CD14-positive monocyte (primary cell): ENCODE data around the gene TRPM8. TPM values are rescaled to one million over a fixed set of nuclear protein-coding genes. Genes with fewer than 3 reads are reported as not detected.
"Not testable (repeated sequence)": the region's sequence is repeated elsewhere in the genome, so short reads cannot be mapped to it uniquely, and the experiment has no call there.

Experiments
- DNase-seq, 3 donors: peaks; one replicate each; pipeline ENCODE4 v3.0.0-alpha.2; 2011 to 2022
- H2AFZ ChIP-seq: 2 replicates; pipeline ENCODE4 v1.6.0; 2012; ENCODE audit warnings: mild to moderate bottlenecking, low read depth, low read length, inconsistent platforms; ENCODE audit not compliant: insufficient read depth, poor library complexity, severe bottlenecking
- H3K27ac ChIP-seq, 2 donors: 1 replicate in 1 of 2; 2 replicates in 1 of 2; pipeline ENCODE4 v1.5.1; 2012 to 2013; ENCODE audit warnings: low read length in 2 of 2, control low read depth in 1 of 2, inconsistent platforms in 1 of 2, low read depth in 1 of 2, mild to moderate bottlenecking in 1 of 2
- H3K27me3 ChIP-seq, 2 donors: one replicate each; pipeline versions ENCODE4 v1.6.0 to v1.6.1; 2011 to 2013; ENCODE audit warnings: low read length in 2 of 2; ENCODE audit not compliant: control insufficient read depth in 2 of 2, insufficient read depth in 2 of 2
- H3K36me3 ChIP-seq, 2 donors: replicated peaks in 1 of 2; 1 replicate in 1 of 2; 2 replicates in 1 of 2; pipeline versions ENCODE4 v1.5.1 to v1.6.1; 2012 to 2013; ENCODE audit warnings: low read length in 2 of 2, control low read depth in 1 of 2, inconsistent platforms in 1 of 2, mild to moderate bottlenecking in 1 of 2; ENCODE audit not compliant: insufficient read depth in 2 of 2, control insufficient read depth in 1 of 2
- H3K4me1 ChIP-seq, 2 donors: 1 replicate in 1 of 2; 2 replicates in 1 of 2; pipeline versions ENCODE4 v1.5.1 to v1.6.1; 2012 to 2013; ENCODE audit warnings: low read length in 2 of 2, control low read depth in 1 of 2, inconsistent platforms in 1 of 2, mild to moderate bottlenecking in 1 of 2, moderate library complexity in 1 of 2; ENCODE audit not compliant: insufficient read depth in 2 of 2, control insufficient read depth in 1 of 2
- H3K4me2 ChIP-seq: replicated peaks from 2 replicates; pipeline ENCODE3; 2012; ENCODE audit warnings: low read length, moderate library complexity, mild to moderate bottlenecking; ENCODE audit not compliant: poor library complexity, severe bottlenecking; ENCODE audit errors: extremely low read depth
- H3K4me3 ChIP-seq, 3 experiments: fragments of 200-600 bp in 1 of 3; sonication (generic) in 1 of 3; replicated peaks in 1 of 3; 1 replicate in 2 of 3; 2 replicates in 1 of 3; pipeline ENCODE4 v1.5.1; 2011 to 2013; ENCODE audit warnings: low read length in 3 of 3, mild to moderate bottlenecking in 3 of 3, control low read depth in 2 of 3, low read depth in 2 of 3, inconsistent platforms in 1 of 3, moderate library complexity in 1 of 3
- H3K79me2 ChIP-seq: 2 replicates; pipeline ENCODE4 v1.6.0; 2012; ENCODE audit warnings: mild to moderate bottlenecking, control low read depth, inconsistent platforms, low read length, moderate library complexity; ENCODE audit not compliant: insufficient read depth
- H3K9ac ChIP-seq: 2 replicates; pipeline ENCODE4 v1.6.0; 2017; ENCODE audit warnings: low read length, mild to moderate bottlenecking; ENCODE audit not compliant: insufficient read depth, poor library complexity, severe bottlenecking
- H3K9me3 ChIP-seq, 2 donors: replicated peaks in 1 of 2; 1 replicate in 1 of 2; 2 replicates in 1 of 2; pipeline versions ENCODE4 v1.5.1 to v1.6.1; 2012 to 2013; ENCODE audit warnings: low read length in 2 of 2, control low read depth in 1 of 2; ENCODE audit not compliant: control insufficient read depth in 1 of 2, insufficient read depth in 1 of 2
- H4K20me1 ChIP-seq: 2 replicates; pipeline ENCODE4 v1.6.0; 2012; ENCODE audit warnings: mild to moderate bottlenecking, low read length, control low read depth, moderate library complexity; ENCODE audit not compliant: insufficient read depth
- H3K27ac Mint-ChIP-seq, 7 donors: one replicate each; pipeline ENCODE4 v1.8.0; 2020; ENCODE audit warnings: mild to moderate bottlenecking in 7 of 7, mixed read lengths in 7 of 7, moderate library complexity in 6 of 7, inconsistent platforms in 2 of 7
- H3K27me3 Mint-ChIP-seq, 3 donors: one replicate each; pipeline ENCODE4 v1.8.0; 2021 to 2022; ENCODE audit warnings: low read depth in 3 of 3, mild to moderate bottlenecking in 3 of 3, mixed read lengths in 3 of 3, moderate library complexity in 3 of 3, inconsistent platforms in 1 of 3
- H3K36me3 Mint-ChIP-seq, 2 donors: one replicate each; pipeline ENCODE4 v1.8.0; 2020; ENCODE audit warnings: mixed read lengths in 2 of 2, inconsistent platforms in 1 of 2, mild to moderate bottlenecking in 1 of 2
- H3K4me1 Mint-ChIP-seq: one replicate; pipeline ENCODE4 v1.8.0; 2020; ENCODE audit warnings: mild to moderate bottlenecking, mixed read lengths
- H3K4me3 Mint-ChIP-seq, 2 donors: one replicate each; pipeline ENCODE4 v1.8.0; 2020; ENCODE audit warnings: mild to moderate bottlenecking in 2 of 2, mixed read lengths in 2 of 2, moderate library complexity in 1 of 2
- H3K9me3 Mint-ChIP-seq, 7 donors: one replicate each; pipeline ENCODE4 v1.8.0; 2020 to 2022; ENCODE audit warnings: mixed read lengths in 7 of 7, mild to moderate bottlenecking in 6 of 7, moderate library complexity in 6 of 7, inconsistent platforms in 2 of 7
- CTCF ChIP-seq: fragments of 200-600 bp; IDR thresholded peaks from one replicate; pipeline ENCODE4 v1.8.0; 2022; ENCODE audit warnings: antibody characterized with exemption, mild to moderate bottlenecking
- WGBS: methylation state at CpG from one replicate; pipeline ENCODE4 v1.1.5; 2013; ENCODE audit warnings: missing lambda C conversion rate; ENCODE audit not compliant: insufficient coverage; 5-methylcytosine and 5-hydroxymethylcytosine counted together
- intact Hi-C, 2 donors: fragments of 100-400 bp; cut with micrococcal nuclease; formaldehyde crosslinking; loops; one replicate each; pipeline versions ENCODE4 v1.15.0 to v1.15.1; 2023
- polyA plus RNA-seq, 3 donors: library from polyadenylated mRNA; depleted of rRNA in 1 of 3; unstranded in 2 of 3; stranded (reverse) in 1 of 3; fragments of 300-500 nt in 2 of 3; fragments of >200 nt in 1 of 3; fragmentation: Illumina TruSeq in 2 of 3; gene quantifications; 1 replicate in 2 of 3; 2 replicates in 1 of 3; pipeline ENCODE4 v1.2.3, GENCODE V29; 2012 to 2021

The TRPM8 gene
- polyA plus RNA-seq, 3 donors: not detected

- H3K36me3 Mint-ChIP-seq: no peaks in the 10 kb centered on the region
- Histone ChIP-seq H3K9ac (no peak overlapping the region), H3K27me3 (no peaks in the 10 kb centered on the region), H3K4me1 (no peaks in the 10 kb centered on the region), H3K4me2 (no peak overlapping the region), H3K4me3 (no peak overlapping the region), H3K27ac (no peak overlapping the region), H2AFZ (no peak overlapping the region), H3K9me3 (no peaks in the 10 kb centered on the region), H3K79me2 (no peaks in the 10 kb centered on the region), H4K20me1 (no peaks in the 10 kb centered on the region), H3K36me3 (no peaks in the 10 kb centered on the region)
- no CpG with 5 or more reads among the region's 4 CpGs for WGBS
- TF ChIP-seq CTCF: no peak
- no peak overlapping the region for H3K27ac Mint-ChIP-seq
- intact Hi-C loops: no loop called here
- no peaks in the 10 kb centered on the region for H3K4me1 Mint-ChIP-seq
- peaks cover 1 to 5% (median 2%) of the 10 kb centered on the region in 3 donors for H3K27me3 Mint-ChIP-seq
- H3K4me3 Mint-ChIP-seq: no peak overlapping the region
- DNase-seq: no peak
- peaks cover 0 to 2% (median 0%) of the 10 kb centered on the region in 7 donors for H3K9me3 Mint-ChIP-seq
These were observed 51.4 kb downstream of the TRPM8 start for GRCh38 chr2:233968556-233968955.

GRCh38 chr2:233972460-233972859 lies 55.3 kb downstream of the TRPM8 start:
- H3K4me2 ChIP-seq, H3K27ac Mint-ChIP-seq, H3K36me3 ChIP-seq, H3K9me3 ChIP-seq, H3K4me1 ChIP-seq, H3K36me3 Mint-ChIP-seq, H3K9ac ChIP-seq, intact Hi-C loops, H3K27me3 ChIP-seq, H3K4me3 ChIP-seq, H3K79me2 ChIP-seq, H3K27ac ChIP-seq, H3K4me1 Mint-ChIP-seq, H4K20me1 ChIP-seq, H3K4me3 Mint-ChIP-seq, H3K9me3 Mint-ChIP-seq, DNase-seq, H3K27me3 Mint-ChIP-seq, H2AFZ ChIP-seq: not testable (repeated sequence)
- 96% methylated on average over 23 of the region's 29 CpGs for WGBS
